OCI-LY1 (cell line): ENCODE data around the gene KCNMB1.

Experiments
- H2AFZ ChIP-seq: fragments of 200-600 bp; sonication (generic), shearing (Covaris generic); 2 replicates; pipeline ENCODE4 v1.6.0; 2014; ENCODE audit warnings: antibody characterized with exemption, mild to moderate bottlenecking, low read length
- H3F3A ChIP-seq: fragments of 200-600 bp; sonication (generic), shearing (Covaris generic); 2 replicates; pipeline ENCODE4 v1.6.0; 2014; ENCODE audit warnings: mild to moderate bottlenecking, antibody characterized with exemption, low read length, moderate library complexity; ENCODE audit not compliant: insufficient read depth
- H3K27ac ChIP-seq: fragments of 200-600 bp; sonication (generic); 2 replicates; pipeline ENCODE4 v1.5.1; 2014; ENCODE audit warnings: low read length, mixed run types, mild to moderate bottlenecking, low read depth; ENCODE audit not compliant: poor library complexity, severe bottlenecking
- H3K27me3 ChIP-seq: fragments of 200-600 bp; sonication (generic); 2 replicates; pipeline ENCODE4 v1.6.0; 2014; ENCODE audit warnings: antibody characterized with exemption, mild to moderate bottlenecking, low read length, moderate library complexity; ENCODE audit not compliant: insufficient read depth
- H3K36me3 ChIP-seq: fragments of 200-600 bp; sonication (generic); 2 replicates; pipeline ENCODE4 v1.6.1; 2014; ENCODE audit warnings: mild to moderate bottlenecking, antibody characterized with exemption, low read length, moderate library complexity, mixed read lengths; ENCODE audit not compliant: insufficient read depth
- H3K4me1 ChIP-seq: fragments of 200-600 bp; sonication (generic); 2 replicates; pipeline ENCODE4 v1.5.1; 2014; ENCODE audit warnings: mild to moderate bottlenecking, low read length, moderate library complexity; ENCODE audit not compliant: insufficient read depth, severe bottlenecking
- H3K4me2 ChIP-seq: fragments of 200-600 bp; sonication (generic), shearing (Covaris generic); 2 replicates; pipeline ENCODE4 v1.6.1; 2014; ENCODE audit warnings: low read length
- H3K4me3 ChIP-seq: fragments of 200-600 bp; sonication (generic); 2 replicates; pipeline ENCODE4 v1.5.1; 2014; ENCODE audit warnings: low read length, low read depth, mild to moderate bottlenecking, mixed read lengths; ENCODE audit not compliant: poor library complexity, severe bottlenecking
- H3K79me2 ChIP-seq: fragments of 200-600 bp; shearing (Covaris generic); 2 replicates; pipeline ENCODE4 v1.6.1; 2016; ENCODE audit warnings: mixed run types, low read length, mixed read lengths; ENCODE audit not compliant: insufficient read depth
- H3K9ac ChIP-seq: fragments of 200-600 bp; sonication (generic), shearing (Covaris generic); 2 replicates; pipeline ENCODE4 v1.6.1; 2014; ENCODE audit warnings: mild to moderate bottlenecking, low read length, mixed read lengths
- H3K9me2 ChIP-seq: fragments of 200-600 bp; sonication (generic), shearing (Covaris generic); 2 replicates; pipeline ENCODE4 v1.6.1; 2014; ENCODE audit warnings: low read depth, mild to moderate bottlenecking, low read length, mixed read lengths
- H3K9me3 ChIP-seq: fragments of 200-600 bp; shearing (Covaris generic); 2 replicates; pipeline ENCODE4 v1.6.1; 2014; ENCODE audit warnings: low read length, mixed read lengths
- H4K20me1 ChIP-seq: fragments of 200-600 bp; sonication (generic), shearing (Covaris generic); 2 replicates; pipeline ENCODE4 v1.6.0; 2016; ENCODE audit warnings: mild to moderate bottlenecking, low read length; ENCODE audit not compliant: insufficient read depth
- EZH2 ChIP-seq: fragments of 200-600 bp; sonication (generic), shearing (Covaris generic); IDR thresholded peaks from 2 replicates; pipeline ENCODE4 v1.8.0; 2017; ENCODE audit warnings: borderline replicate concordance, mixed run types, mild to moderate bottlenecking, antibody characterized with exemption, low read length, moderate library complexity, mixed read lengths
- TF ChIP-seq, protein P1 (sequence below): fragments of 200-600 bp; sonication (generic), shearing (Covaris generic); IDR thresholded peaks from 2 replicates; pipeline ENCODE4 v1.5.1; 2017; ENCODE audit warnings: mild to moderate bottlenecking, antibody characterized with exemption, low read length, moderate library complexity, mixed read lengths

The KCNMB1 gene

GRCh38 chr5:170426149-170426767 is 37.1 kb upstream of the KCNMB1 start:
- H3K4me2 ChIP-seq, result no peak overlapping the region
- no peak overlapping the region for H3K27ac ChIP-seq
- no peak overlapping the region for H3K9ac ChIP-seq
- H3K4me3 ChIP-seq, result no peak overlapping the region
- no peaks in the 10 kb centered on the region for H3K27me3 ChIP-seq
- no peaks in the 10 kb centered on the region for H3K9me3 ChIP-seq
- no peaks in the 10 kb centered on the region for H3K36me3 ChIP-seq
- H4K20me1 ChIP-seq, result no peaks in the 10 kb centered on the region
- no peaks in the 10 kb centered on the region for H3K79me2 ChIP-seq
- TF ChIP-seq EZH2, result no peak
- TF ChIP-seq, protein P1, sequence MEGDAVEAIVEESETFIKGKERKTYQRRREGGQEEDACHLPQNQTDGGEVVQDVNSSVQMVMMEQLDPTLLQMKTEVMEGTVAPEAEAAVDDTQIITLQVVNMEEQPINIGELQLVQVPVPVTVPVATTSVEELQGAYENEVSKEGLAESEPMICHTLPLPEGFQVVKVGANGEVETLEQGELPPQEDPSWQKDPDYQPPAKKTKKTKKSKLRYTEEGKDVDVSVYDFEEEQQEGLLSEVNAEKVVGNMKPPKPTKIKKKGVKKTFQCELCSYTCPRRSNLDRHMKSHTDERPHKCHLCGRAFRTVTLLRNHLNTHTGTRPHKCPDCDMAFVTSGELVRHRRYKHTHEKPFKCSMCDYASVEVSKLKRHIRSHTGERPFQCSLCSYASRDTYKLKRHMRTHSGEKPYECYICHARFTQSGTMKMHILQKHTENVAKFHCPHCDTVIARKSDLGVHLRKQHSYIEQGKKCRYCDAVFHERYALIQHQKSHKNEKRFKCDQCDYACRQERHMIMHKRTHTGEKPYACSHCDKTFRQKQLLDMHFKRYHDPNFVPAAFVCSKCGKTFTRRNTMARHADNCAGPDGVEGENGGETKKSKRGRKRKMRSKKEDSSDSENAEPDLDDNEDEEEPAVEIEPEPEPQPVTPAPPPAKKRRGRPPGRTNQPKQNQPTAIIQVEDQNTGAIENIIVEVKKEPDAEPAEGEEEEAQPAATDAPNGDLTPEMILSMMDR, result peak; percentile 77
- H3K9me2 ChIP-seq, result no peaks in the 10 kb centered on the region
- no peaks in the 10 kb centered on the region for H3F3A ChIP-seq
- H3K4me1 ChIP-seq, result no peaks in the 10 kb centered on the region
- H2AFZ ChIP-seq, result no peak overlapping the region

- no peaks in the 10 kb centered on the region for H3K27me3 ChIP-seq
These were observed 36.6 kb upstream of the KCNMB1 start for GRCh38 chr5:170425731-170426130.

GRCh38 chr5:170424629-170425028 is 35.5 kb upstream of the KCNMB1 start:
- Histone ChIP-seq H3K4me2 (no peak overlapping the region), H2AFZ (no peak overlapping the region), H3K4me3 (no peak overlapping the region), H3K27me3 (no peaks in the 10 kb centered on the region), H3K4me1 (no peaks in the 10 kb centered on the region), H3K9me3 (no peaks in the 10 kb centered on the region), H3K79me2 (no peaks in the 10 kb centered on the region), H3K36me3 (no peaks in the 10 kb centered on the region), H3K9me2 (no peaks in the 10 kb centered on the region), H3K9ac (no peak overlapping the region), H3K27ac (no peak overlapping the region), H3F3A (no peaks in the 10 kb centered on the region), H4K20me1 (no peaks in the 10 kb centered on the region)
- no peak for TF ChIP-seq EZH2
- TF ChIP-seq, protein P1, result no peak

More at GRCh38 chr5:170425731-170426130, 36.6 kb upstream of the KCNMB1 start:
- H3K27ac ChIP-seq, result no peak overlapping the region
- no peaks in the 10 kb centered on the region for H3K9me2 ChIP-seq
- H3K36me3 ChIP-seq, result no peaks in the 10 kb centered on the region
- no peaks in the 10 kb centered on the region for H3F3A ChIP-seq
- H3K9ac ChIP-seq, result no peak overlapping the region
- H3K4me2 ChIP-seq, result no peak overlapping the region
- no peaks in the 10 kb centered on the region for H3K79me2 ChIP-seq
- no peaks in the 10 kb centered on the region for H4K20me1 ChIP-seq
- TF ChIP-seq EZH2, result no peak
- TF ChIP-seq, protein P1, result no peak
- no peaks in the 10 kb centered on the region for H3K9me3 ChIP-seq
- no peak overlapping the region for H3K4me3 ChIP-seq
- no peak overlapping the region for H2AFZ ChIP-seq
- no peaks in the 10 kb centered on the region for H3K4me1 ChIP-seq
